HUES48 (cell line): ENCODE data around the gene COPG2.
"Not testable (repeated sequence)": the region's sequence is repeated elsewhere in the genome, so short reads cannot be mapped to it uniquely, and the experiment has no call there.

Experiments used
- H3K27ac ChIP-seq: one replicate; pipeline ENCODE4 v1.7.0; 2013; ENCODE audit warnings: low read depth, low read length, inconsistent platforms
- H3K27me3 ChIP-seq: 2 replicates; pipeline ENCODE4 v1.6.1; 2013; ENCODE audit warnings: mild to moderate bottlenecking, low read length; ENCODE audit not compliant: control insufficient read depth, insufficient read depth
- H3K36me3 ChIP-seq: 2 replicates; pipeline ENCODE4 v1.6.1; 2013; ENCODE audit warnings: low read length; ENCODE audit not compliant: control insufficient read depth, insufficient read depth
- H3K4me1 ChIP-seq: 2 replicates; pipeline ENCODE4 v1.6.1; 2013; ENCODE audit warnings: mild to moderate bottlenecking, low read length; ENCODE audit not compliant: control insufficient read depth, insufficient read depth
- H3K4me3 ChIP-seq: 2 replicates; pipeline ENCODE4 v1.5.1; 2013; ENCODE audit warnings: mild to moderate bottlenecking, low read depth, low read length
- H3K9ac ChIP-seq: 2 replicates; pipeline ENCODE4 v1.6.1; 2013; ENCODE audit warnings: mild to moderate bottlenecking, low read depth, low read length, moderate library complexity
- H3K9me3 ChIP-seq: 2 replicates; pipeline ENCODE4 v1.6.1; 2013; ENCODE audit warnings: low read length; ENCODE audit not compliant: control insufficient read depth, insufficient read depth

COPG2 gene

GRCh38 chr7:130566168-130566897 lies 102.2 kb downstream of the COPG2 start:
- no peak overlapping the region for H3K9ac ChIP-seq

GRCh38 chr7:130560972-130561371 lies 107.6 kb downstream of the COPG2 start:
- no peak overlapping the region for H3K27ac ChIP-seq

More at GRCh38 chr7:130566168-130566897, 102.2 kb downstream of the COPG2 start:
- H3K4me1 ChIP-seq: no peaks in the 10 kb centered on the region
- H3K27me3 ChIP-seq: no peaks in the 10 kb centered on the region
- no peak overlapping the region for H3K27ac ChIP-seq
- peaks cover 5% of the 10 kb centered on the region for H3K36me3 ChIP-seq
- H3K4me3 ChIP-seq: no peak overlapping the region
- H3K9me3 ChIP-seq: 0 out of 2 replicates have a peak, but pooled peaks cover 7% of the 10 kb centered on the region

GRCh38 chr7:130559184-130559583 lies 109.4 kb downstream of the COPG2 start:
- Histone ChIP-seq H3K36me3 (peaks cover 21% of the 10 kb centered on the region), H3K9me3 (no peaks in the 10 kb centered on the region), H3K9ac (no peak overlapping the region), H3K27me3 (no peaks in the 10 kb centered on the region), H3K4me1 (no peaks in the 10 kb centered on the region), H3K27ac (no peak overlapping the region), H3K4me3 (no peak overlapping the region)

More at GRCh38 chr7:130560972-130561371, 107.6 kb downstream of the COPG2 start:
- Histone ChIP-seq H3K9me3 (no peaks in the 10 kb centered on the region), H3K36me3 (peaks cover 13% of the 10 kb centered on the region), H3K27me3 (no peaks in the 10 kb centered on the region), H3K4me3 (no peak overlapping the region), H3K9ac (no peak overlapping the region), H3K4me1 (no peaks in the 10 kb centered on the region)

GRCh38 chr7:130554481-130554880 lies 114.1 kb downstream of the COPG2 start:
- H3K4me3 ChIP-seq: no peak overlapping the region
- no peak overlapping the region for H3K9ac ChIP-seq
- no peaks in the 10 kb centered on the region for H3K9me3 ChIP-seq
- no peaks in the 10 kb centered on the region for H3K27me3 ChIP-seq
- peaks cover 20% of the 10 kb centered on the region for H3K36me3 ChIP-seq
- H3K27ac ChIP-seq: no peak overlapping the region
- H3K4me1 ChIP-seq: no peaks in the 10 kb centered on the region

GRCh38 chr7:130553398-130554029 lies 115.0 kb downstream of the COPG2 start:
- peaks cover 25% of the 10 kb centered on the region for H3K36me3 ChIP-seq
- no peak overlapping the region for H3K9ac ChIP-seq
- H3K27ac ChIP-seq: no peak overlapping the region
- H3K4me3 ChIP-seq: no peak overlapping the region
- no peaks in the 10 kb centered on the region for H3K27me3 ChIP-seq
- no peaks in the 10 kb centered on the region for H3K4me1 ChIP-seq
- no peaks in the 10 kb centered on the region for H3K9me3 ChIP-seq

- no peaks in the 10 kb centered on the region for H3K27me3 ChIP-seq
- no peak overlapping the region for H3K4me3 ChIP-seq
- H3K9ac ChIP-seq: no peak overlapping the region
- peaks cover 23% of the 10 kb centered on the region for H3K36me3 ChIP-seq
- H3K4me1 ChIP-seq: no peaks in the 10 kb centered on the region
- no peak overlapping the region for H3K27ac ChIP-seq
- no peaks in the 10 kb centered on the region for H3K9me3 ChIP-seq
Measured at GRCh38 chr7:130544356-130544755, 124.2 kb downstream of the COPG2 start.

- no peak overlapping the region for H3K27ac ChIP-seq
- no peaks in the 10 kb centered on the region for H3K4me1 ChIP-seq
- no peaks in the 10 kb centered on the region for H3K27me3 ChIP-seq
- no peak overlapping the region for H3K4me3 ChIP-seq
- peaks cover 18% of the 10 kb centered on the region for H3K36me3 ChIP-seq
- no peak overlapping the region for H3K9ac ChIP-seq
- no peaks in the 10 kb centered on the region for H3K9me3 ChIP-seq
Measured at GRCh38 chr7:130543487-130544010, 125.0 kb downstream of the COPG2 start.

- H3K27me3 ChIP-seq, H3K4me1 ChIP-seq, H3K9me3 ChIP-seq, H3K27ac ChIP-seq, H3K4me3 ChIP-seq, H3K9ac ChIP-seq, H3K36me3 ChIP-seq: not testable (repeated sequence)
Measured at GRCh38 chr7:130542297-130542696, 126.3 kb downstream of the COPG2 start.

- not testable (repeated sequence) for H3K36me3 ChIP-seq, H3K4me3 ChIP-seq, H3K27me3 ChIP-seq, H3K4me1 ChIP-seq, H3K9ac ChIP-seq, H3K27ac ChIP-seq, H3K9me3 ChIP-seq
Measured at GRCh38 chr7:130541287-130541686, 127.3 kb downstream of the COPG2 start.

GRCh38 chr7:130537894-130538293 lies 130.7 kb downstream of the COPG2 start:
- H3K4me3 ChIP-seq, H3K4me1 ChIP-seq, H3K9me3 ChIP-seq, H3K27ac ChIP-seq, H3K36me3 ChIP-seq, H3K27me3 ChIP-seq, H3K9ac ChIP-seq: not testable (repeated sequence)

GRCh38 chr7:130529417-130529816 lies 139.1 kb downstream of the COPG2 start:
- Histone ChIP-seq H3K4me3 (no peak overlapping the region), H3K36me3 (peaks cover 17% of the 10 kb centered on the region; the same call in 1 of the 2 replicates), H3K27ac (no peak overlapping the region), H3K4me1 (no peaks in the 10 kb centered on the region), H3K9ac (no peak overlapping the region), H3K9me3 (no peaks in the 10 kb centered on the region), H3K27me3 (no peaks in the 10 kb centered on the region)
